Coronary artery (tissue), 2 donors: Measurements from ENCODE around the gene C1QTNF1.

Source experiments
- DNase-seq: peaks from one replicate; pipeline ENCODE4 v3.0.0-alpha.2; 2017; ENCODE audit warnings: low spot score
- H3K27ac ChIP-seq, 2 donors: fragments of 200-600 bp; sonication (generic); one replicate each; pipeline ENCODE4 v1.5.1; 2016 to 2019
- H3K4me3 ChIP-seq: fragments of 200-600 bp; sonication (generic); 2 replicates; pipeline ENCODE4 v1.5.1; 2016; ENCODE audit warnings: mild to moderate bottlenecking, moderate library complexity
- TF ChIP-seq, protein P1 (sequence below): fragments of 200-600 bp; sonication (generic); IDR thresholded peaks from one replicate; pipeline ENCODE4 v1.5.1; 2019; ENCODE audit warnings: antibody characterized with exemption

Gene C1QTNF1

DNA sequence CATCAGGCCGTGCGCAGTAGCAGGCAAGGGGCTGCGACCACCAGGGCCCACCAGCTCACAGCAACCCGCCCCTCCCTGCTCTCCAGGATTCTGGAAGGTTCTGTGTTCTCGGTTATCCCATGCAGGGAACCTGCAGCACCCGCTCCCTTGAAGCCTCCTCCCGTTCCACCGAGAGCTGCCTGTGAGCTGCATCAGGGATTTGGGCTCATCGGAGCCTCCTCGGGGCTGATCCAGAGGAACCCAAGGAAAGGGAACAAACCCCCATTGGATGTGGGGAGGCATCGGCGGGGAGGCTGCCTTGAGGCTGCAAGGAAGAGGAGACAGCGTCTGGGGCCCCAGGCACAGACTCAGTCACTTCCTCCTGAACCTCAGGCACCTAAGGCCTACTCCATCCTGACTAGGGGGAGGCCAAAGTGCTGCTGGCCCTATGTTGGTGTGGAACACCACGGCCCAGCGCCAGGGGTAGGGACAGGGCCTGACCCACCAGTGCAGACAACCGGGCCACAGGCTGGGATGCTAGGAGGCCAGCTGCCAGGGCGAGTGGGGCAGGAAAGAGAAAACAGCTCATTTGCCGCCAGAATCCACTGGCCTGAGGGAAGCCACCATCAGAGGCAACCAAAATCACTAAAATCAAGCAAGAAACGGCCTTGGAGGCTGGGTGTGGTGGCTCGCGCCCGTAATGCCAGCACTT is 29.8 kb upstream of the C1QTNF1 start:
- TF ChIP-seq, protein P1, sequence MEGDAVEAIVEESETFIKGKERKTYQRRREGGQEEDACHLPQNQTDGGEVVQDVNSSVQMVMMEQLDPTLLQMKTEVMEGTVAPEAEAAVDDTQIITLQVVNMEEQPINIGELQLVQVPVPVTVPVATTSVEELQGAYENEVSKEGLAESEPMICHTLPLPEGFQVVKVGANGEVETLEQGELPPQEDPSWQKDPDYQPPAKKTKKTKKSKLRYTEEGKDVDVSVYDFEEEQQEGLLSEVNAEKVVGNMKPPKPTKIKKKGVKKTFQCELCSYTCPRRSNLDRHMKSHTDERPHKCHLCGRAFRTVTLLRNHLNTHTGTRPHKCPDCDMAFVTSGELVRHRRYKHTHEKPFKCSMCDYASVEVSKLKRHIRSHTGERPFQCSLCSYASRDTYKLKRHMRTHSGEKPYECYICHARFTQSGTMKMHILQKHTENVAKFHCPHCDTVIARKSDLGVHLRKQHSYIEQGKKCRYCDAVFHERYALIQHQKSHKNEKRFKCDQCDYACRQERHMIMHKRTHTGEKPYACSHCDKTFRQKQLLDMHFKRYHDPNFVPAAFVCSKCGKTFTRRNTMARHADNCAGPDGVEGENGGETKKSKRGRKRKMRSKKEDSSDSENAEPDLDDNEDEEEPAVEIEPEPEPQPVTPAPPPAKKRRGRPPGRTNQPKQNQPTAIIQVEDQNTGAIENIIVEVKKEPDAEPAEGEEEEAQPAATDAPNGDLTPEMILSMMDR: no peak
- H3K4me3 ChIP-seq: no peak overlapping the region
- peak; percentile 68 for DNase-seq
- no peak overlapping the region for H3K27ac ChIP-seq

DNA sequence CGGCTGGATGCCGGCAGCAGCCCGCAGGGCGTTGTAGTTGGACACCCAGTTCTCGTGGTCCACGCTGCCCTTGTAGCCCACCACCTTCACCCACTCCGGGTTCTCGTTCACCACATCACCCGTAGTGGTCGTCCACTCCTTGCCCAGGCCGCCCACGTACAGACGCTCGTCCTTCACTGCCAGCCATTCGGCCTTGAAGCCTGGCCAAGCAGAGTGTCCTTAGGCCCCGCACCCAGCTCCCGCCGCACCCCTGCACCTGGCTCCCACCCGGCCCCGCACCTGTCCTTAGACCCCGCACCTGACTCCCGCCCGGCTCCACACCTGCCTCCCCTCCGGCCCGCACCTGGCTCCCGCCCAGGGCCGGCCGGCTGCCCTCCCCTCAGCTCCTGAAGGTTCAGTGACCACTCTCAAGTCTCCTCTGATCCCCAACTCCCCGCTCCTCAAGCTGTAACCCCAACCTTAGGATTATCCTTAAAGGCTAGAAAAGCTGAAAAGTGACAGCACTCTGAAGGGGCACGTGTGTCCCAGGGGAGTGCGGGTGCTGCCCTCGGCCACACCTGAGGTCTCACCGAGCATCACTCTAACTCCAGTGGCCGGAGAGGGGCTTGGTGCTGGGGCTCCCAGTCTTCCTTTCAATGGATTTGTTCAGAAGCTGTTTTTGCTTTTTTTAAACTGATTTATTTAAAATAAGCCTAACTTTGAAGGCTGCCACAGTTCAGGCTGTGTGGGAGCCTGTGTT is 28.8 kb upstream of the C1QTNF1 start:
- TF ChIP-seq, protein P1: no peak
- no peak for DNase-seq
- no peak overlapping the region for H3K27ac ChIP-seq
- H3K4me3 ChIP-seq: no peak overlapping the region

- TF ChIP-seq, protein P1: no peak
- Histone ChIP-seq H3K4me3 (no peak overlapping the region), H3K27ac (no peak overlapping the region)
- DNase-seq: no peak
These were observed 28.1 kb upstream of the C1QTNF1 start for GRCh38 chr17:78995761-78996451.

DNA sequence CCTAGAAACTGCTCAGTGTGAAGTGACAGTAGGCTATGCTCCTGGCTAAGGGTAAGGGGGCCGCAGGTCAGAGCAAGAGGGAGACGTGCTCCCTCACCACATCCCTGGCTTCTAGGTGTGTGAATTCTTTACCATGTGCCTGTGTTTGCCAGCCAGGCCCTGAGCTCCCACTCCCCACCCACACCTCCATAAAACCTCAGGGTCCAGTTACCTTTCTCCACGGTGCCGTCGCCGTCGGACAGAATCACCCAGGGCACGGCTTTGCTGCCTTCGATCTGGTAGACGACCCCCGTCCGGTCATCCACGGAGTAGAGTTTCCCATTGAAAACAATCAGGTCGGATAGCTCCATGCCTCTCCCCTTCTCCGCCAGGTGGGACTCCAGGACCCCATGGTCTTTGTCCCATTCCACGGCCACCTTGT is 27.2 kb upstream of the C1QTNF1 start:
- Histone ChIP-seq H3K27ac (no peak overlapping the region), H3K4me3 (no peak overlapping the region)
- no peak for DNase-seq
- TF ChIP-seq, protein P1: no peak

GRCh38 chr17:78997231-78997741 is 26.7 kb upstream of the C1QTNF1 start:
- Histone ChIP-seq H3K4me3 (no peak overlapping the region), H3K27ac (peak overlapping the region in 1 of 2 donors; percentile 82)
- TF ChIP-seq, protein P1: no peak
- DNase-seq: peak; percentile 66

DNA sequence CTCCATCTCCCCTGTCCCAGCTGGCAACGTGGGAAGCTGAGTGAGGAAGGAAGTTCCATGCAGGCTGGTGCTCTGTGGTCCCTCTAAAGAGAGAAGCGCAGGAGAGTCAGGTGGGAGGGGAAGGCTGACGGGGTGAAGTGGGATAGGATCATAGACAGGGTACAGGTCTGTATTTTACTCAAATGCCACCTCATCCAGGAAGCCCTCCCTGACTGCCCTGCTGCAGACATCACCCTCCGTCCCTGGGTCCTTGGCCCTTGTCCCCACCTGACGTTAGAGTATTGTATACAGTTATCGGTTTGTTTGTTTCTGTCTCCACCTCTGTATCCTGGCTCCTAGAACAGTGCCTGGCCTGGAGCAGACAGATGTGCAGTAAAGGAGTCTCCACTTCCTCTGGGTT is 26.1 kb upstream of the C1QTNF1 start:
- TF ChIP-seq, protein P1: no peak
- peak overlapping the region; percentile 7 for H3K4me3 ChIP-seq
- H3K27ac ChIP-seq: peak overlapping the region; percentile 63 to 82
- DNase-seq: peak; percentile 72
